VCaP (cell line): ENCODE results near the gene NPAS4.
"Not testable (repeated sequence)": the region's sequence is repeated elsewhere in the genome, so short reads cannot be mapped to it uniquely, and the experiment has no call there.

Experiments used
- H3K27ac ChIP-seq: fragments of 450-650 bp; 2 replicates; pipeline ENCODE4 v1.5.1; 2017
- TF ChIP-seq, protein P1 (sequence below): fragments of 450-650 bp; conservative IDR thresholded peaks from 2 replicates; pipeline ENCODE4 v1.5.1; 2017; ENCODE audit warnings: mild to moderate bottlenecking, moderate library complexity

The NPAS4 gene

DNA sequence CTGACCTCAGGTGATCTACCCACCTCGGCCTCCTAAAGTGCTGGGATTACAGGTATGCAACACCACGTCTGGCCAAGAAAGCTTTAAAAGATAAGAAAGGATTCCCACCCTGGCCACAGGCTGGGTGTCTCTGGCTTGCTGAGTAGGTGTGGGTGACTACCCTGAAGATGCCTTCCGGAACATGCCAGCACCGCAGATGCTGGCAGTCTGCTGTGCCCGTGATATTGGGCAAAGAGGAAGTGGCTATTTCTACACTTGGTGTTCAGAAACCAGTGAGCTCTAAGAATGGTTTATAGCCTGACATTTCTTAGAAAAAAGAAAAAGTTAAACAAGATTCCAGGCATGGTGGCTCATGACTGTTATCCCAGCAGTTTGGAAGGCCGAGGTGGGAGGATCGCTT, 11.8 kb downstream of the NPAS4 start:
- no peak overlapping the region for H3K27ac ChIP-seq
- TF ChIP-seq, protein P1, sequence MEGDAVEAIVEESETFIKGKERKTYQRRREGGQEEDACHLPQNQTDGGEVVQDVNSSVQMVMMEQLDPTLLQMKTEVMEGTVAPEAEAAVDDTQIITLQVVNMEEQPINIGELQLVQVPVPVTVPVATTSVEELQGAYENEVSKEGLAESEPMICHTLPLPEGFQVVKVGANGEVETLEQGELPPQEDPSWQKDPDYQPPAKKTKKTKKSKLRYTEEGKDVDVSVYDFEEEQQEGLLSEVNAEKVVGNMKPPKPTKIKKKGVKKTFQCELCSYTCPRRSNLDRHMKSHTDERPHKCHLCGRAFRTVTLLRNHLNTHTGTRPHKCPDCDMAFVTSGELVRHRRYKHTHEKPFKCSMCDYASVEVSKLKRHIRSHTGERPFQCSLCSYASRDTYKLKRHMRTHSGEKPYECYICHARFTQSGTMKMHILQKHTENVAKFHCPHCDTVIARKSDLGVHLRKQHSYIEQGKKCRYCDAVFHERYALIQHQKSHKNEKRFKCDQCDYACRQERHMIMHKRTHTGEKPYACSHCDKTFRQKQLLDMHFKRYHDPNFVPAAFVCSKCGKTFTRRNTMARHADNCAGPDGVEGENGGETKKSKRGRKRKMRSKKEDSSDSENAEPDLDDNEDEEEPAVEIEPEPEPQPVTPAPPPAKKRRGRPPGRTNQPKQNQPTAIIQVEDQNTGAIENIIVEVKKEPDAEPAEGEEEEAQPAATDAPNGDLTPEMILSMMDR: no peak

DNA sequence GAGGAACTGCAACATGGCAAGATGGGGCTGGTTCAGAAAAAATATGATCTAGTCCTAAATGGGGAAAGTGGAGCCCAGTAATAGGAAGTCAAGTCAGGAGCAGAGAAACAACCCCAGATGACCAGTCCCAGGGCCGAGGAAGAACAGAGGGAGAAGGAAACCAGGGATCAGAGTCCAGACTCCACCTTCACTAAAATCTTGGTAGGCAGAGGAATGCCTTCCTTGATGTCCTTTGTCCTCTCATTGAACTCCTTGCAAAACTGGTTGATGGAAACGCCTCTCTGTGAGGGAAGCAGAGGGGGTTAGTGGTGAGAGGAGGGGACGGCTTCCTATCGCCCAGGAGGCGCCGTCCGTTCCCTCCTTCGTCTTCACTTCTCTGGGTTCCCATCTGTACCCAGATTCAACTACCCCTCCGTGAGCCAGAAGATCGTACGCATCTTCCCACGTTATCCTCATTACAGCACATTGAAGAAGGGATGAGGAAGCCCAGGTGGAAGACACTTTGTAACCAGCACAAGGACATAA, 17.2 kb downstream of the NPAS4 start:
- TF ChIP-seq, protein P1: no peak
- peak overlapping the region; percentile 94 for H3K27ac ChIP-seq

DNA sequence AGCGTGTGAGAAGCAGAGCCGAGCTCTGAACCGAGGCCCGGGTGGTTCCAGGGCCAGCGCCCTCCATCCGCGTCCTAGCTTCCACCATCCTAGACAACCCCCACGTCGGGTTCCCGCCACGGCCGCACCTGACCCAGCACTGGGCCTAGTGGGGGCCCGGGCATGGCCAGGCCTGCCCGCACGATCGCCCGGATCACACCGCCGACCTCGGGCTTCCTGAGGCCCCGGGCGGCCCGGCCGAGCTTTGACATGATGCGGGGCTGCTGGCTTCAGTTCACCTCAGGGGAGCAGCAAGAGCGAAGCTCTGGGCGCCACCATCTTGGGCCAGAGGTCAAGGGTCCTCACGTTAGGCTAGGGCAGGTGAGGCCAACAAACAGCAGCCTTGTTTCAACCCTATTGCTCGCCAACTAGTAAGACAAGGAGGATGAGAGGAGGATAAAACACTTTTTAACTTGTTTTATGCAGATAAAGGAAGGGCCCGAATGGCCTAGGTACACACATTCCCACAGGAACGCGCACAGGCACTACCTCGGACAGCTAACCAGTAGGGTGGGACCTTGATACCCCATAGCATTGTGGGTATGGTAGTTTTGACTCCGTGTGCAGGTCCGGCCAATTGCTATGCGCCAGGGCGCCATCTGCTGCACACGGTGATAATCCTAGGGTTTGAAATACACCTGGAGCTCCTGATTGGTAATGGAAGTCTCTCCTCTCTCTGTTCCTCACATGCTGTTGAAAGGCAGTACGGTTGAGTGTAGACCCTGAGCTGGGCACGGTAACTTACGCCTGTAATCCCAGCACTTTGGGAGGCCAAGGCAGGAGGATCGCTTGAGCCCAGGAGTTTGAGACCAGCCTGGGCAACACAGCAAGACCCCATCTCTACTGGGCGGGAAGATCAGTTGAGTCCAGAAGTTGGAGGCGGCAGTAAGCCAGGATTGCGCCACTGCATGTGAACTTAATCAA, 17.9 kb downstream of the NPAS4 start, which contains the start of gene MRPL11:
Gene MRPL11 (minus strand): TSS at position 345 of the 963 bp plus-strand sequence. CDS start 94 bp downstream, at position 251.
- H3K27ac ChIP-seq: peak within 1 kb of the TSS; percentile 94
- TF ChIP-seq, protein P1: peak; percentile 99

DNA sequence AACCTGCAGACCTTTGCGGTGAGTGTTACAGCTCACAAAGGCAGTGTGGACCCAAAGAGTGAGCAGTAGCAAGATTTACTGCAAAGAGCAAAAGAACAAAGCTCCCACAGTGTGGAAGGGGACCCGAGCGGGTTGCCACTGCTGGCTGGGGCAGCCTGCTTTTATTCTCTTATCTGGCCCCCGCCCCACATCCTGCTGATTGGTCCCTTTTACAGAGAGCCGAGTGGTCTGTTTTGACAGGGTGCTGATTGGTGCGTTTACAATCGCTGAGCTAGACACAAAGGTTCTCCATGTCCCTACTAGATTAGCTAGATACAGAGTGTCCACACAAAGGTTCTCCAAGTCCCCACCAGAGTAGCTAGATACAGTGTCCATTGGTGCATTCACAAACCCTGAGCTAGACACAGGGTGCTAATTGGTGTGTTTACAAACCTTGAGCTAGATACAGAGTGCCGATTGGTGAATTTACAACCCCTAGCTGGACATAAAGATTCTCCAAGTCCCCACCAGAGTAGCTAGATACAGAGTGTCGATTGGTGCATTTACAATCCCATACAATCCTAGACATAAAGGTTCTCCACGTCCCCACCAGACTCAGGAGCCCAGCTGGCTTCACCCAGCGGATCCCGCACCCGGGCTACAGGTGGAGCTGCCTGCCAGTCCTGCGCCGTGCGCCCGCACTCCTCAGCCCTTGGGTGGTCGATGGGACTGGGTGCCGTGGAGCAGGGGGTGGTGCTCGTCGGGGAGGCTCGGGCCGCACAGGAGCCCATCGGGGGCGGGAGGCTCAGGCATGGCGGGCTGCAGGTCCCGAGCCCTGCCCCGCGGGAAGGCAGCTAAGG, 19.5 kb downstream of the NPAS4 start:
- not testable (repeated sequence) for H3K27ac ChIP-seq

DNA sequence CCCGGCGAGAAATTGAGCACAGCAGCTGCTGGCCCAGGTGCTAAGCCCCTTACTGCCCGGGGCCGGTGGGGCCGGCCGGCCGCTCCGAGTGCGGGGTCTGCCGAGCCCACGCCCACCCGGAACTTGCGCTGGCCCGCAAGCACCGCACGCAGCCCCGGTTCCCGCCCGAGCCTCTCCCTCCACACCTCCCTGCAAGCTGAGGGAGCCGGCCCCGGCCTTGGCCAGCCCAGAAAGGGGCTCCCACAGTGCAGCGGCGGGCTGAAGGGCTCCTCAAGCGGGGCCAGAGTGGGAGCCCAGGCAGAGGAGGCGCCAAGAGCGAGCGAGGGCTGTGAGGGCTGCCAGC, 20.1 kb downstream of the NPAS4 start:
- not testable (repeated sequence) for H3K27ac ChIP-seq

DNA sequence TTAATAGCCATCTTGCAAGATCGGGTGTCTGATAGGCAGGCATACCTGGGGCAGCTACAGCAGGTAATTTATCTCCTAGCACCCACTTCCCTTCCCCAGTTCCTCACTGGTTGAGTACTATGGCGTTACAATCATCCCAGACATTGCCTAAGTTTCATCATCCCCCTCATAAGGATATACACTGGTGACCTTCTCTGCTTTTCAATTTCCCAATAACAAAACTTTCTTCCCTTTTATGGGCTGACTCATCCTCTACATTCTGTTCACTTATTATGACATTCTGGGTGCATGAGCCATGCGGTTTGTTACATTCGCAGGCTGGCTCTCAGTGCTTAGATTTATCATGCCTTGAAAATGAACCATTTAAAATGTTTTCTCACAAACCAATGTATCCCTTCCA, 22.8 kb downstream of the NPAS4 start:
- peak overlapping the region; percentile 60 for H3K27ac ChIP-seq
- TF ChIP-seq, protein P1: no peak

DNA sequence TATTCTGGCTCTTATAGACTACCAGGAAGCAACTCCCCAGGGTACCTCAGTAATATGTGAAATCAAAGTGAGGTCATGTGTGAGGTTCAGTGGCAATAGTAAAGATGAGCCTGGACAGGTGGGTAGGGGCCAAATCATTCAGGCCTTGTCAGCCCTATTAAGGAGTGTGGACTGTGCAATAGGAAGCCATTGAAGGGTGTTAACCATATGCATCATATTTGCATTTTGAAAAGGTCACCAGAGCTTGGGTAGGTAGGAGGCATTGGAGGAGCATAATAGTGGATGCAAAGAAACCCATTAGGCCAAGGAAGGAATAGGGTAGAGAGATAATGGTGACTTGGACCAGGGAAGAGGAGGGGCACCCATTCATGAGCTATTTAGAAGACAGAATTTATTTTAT, 26.2 kb downstream of the NPAS4 start:
- TF ChIP-seq, protein P1: no peak
- no peak overlapping the region for H3K27ac ChIP-seq

DNA sequence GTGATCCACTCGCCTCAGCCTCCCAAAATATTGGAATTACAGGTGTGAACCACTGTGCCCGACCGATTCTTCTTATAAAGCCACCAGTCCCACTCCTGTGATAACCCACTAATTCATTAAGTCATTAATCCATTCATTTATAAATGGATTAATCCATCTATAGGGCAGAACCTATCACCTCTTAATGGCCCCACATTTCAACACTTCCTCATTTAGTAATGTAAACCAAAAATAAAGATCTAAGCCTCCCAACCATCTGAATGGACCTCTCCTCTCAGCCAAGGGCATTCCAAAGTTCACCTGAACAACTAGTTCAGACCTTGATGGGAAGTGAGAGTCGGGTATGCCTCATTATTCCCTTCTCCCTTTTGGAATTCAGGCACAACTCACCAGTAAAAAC, 27.7 kb downstream of the NPAS4 start:
- TF ChIP-seq, protein P1: no peak
- H3K27ac ChIP-seq: no peak overlapping the region
